ENCODE results near the gene TNN.
"Not testable (repeated sequence)": the region's sequence is repeated elsewhere in the genome, so short reads cannot be mapped to it uniquely, and the experiment has no call there.

The TNN gene

DNA sequence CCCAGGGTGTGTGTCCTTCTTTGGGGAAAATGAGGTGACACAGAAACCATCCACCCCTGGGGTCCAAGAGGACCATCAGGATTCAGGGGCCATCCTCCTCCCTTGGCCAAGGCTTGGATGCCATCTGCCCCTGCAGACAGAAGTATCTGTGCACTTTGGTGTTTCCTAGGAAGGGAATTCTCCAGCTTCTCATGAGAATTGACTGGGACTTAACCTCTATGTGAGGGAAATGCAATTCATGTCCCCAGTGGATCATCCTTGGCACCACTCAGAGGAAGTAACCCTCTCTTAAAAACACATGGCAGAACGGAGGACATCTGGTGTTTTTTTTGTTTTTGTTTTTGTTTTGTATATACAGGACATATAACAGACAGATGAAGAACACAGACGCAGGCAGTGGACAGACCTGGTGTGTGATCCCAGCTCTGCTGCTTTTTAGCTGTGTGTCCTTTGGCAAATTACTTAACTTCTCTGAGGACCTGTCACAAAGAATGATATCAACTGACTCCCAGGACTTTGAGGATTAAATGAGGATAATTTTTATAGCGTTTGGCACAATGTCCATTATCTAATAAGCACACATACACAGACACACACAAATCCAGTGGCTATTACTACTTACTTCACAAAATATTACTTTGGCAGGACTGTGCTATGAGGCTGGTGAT is 3.8 kb downstream of the TNN start:
- DNase-seq = no peak

DNA sequence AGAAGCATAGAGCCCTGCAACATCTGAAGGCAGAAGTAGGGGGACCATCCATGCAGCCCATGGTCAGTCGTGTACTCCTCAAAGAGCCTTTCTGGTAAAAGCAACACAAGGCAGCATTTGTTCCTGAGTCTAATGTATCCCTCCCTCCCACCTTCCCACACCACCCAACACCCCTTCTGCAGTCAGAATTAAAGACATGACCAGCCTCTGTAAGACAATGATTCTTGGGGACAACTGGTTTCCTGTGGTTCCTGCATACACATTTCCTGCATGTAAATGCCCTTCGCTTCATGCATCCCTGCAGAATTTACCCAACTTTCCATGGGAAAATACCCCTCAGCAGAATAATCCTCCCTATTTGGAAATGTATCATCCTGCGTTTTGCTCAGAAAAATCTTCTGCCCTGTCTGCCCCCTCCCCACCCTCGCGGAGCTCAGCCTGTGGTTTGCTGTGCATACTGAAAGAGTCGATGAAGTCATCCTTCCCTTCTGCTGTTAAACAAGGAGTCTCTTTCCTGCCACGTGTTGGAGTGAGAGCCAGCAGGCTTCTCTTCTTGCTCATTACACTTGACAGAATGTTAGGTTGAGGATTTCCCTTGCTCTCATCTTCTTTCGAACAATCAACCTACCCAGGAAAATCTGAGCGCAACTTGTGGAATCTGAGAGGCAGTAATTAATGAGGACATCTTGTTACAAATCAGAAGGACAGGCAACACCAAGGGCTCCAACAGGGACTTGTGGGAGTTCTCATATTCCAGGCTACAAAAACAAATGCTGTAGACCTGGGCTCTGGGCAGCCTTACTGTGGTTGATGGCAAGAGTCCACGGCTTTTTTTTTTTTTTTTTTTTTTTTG is 4.7 kb downstream of the TNN start:
- no peak for DNase-seq

DNA sequence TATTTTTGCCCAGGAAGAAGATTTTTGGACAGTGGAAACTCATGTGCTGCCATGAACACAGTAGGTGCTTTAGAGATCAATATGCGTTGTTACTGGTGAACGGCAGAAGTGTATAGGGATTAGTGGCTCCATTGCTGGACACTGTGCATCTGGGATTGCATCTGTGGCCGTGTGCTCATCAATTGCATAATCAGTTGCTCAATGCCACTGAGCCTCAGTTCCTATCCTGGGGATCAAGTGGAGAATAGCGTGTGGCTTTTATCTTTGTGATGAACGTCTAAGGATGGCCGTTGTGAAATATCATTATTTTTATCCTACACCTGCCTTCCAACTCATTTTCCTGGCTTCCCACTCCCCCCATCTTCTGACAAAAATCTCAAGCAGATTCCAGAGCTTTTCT is 5.4 kb downstream of the TNN start:
- no peak for DNase-seq

DNA sequence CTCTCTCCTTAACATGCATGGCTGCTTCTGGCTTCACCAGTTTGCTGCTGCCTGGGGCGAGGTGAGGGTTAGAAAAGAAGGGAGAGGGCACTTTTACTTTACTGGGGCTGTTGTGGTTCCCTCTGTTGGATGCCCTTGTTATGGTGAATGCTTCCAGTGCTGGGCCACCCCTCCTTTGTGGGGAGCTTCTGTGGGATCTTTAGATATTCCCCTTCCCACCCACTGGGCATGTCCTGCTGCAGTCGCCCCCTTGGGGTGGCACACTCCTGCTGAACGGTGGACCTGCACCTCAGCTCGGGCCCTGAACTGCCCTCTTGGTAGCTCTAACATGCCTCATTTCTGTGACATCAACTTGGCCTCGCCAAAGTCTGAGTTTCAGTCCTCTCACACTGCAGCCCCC is 6.0 kb downstream of the TNN start:
- DNase-seq = no peak

DNA sequence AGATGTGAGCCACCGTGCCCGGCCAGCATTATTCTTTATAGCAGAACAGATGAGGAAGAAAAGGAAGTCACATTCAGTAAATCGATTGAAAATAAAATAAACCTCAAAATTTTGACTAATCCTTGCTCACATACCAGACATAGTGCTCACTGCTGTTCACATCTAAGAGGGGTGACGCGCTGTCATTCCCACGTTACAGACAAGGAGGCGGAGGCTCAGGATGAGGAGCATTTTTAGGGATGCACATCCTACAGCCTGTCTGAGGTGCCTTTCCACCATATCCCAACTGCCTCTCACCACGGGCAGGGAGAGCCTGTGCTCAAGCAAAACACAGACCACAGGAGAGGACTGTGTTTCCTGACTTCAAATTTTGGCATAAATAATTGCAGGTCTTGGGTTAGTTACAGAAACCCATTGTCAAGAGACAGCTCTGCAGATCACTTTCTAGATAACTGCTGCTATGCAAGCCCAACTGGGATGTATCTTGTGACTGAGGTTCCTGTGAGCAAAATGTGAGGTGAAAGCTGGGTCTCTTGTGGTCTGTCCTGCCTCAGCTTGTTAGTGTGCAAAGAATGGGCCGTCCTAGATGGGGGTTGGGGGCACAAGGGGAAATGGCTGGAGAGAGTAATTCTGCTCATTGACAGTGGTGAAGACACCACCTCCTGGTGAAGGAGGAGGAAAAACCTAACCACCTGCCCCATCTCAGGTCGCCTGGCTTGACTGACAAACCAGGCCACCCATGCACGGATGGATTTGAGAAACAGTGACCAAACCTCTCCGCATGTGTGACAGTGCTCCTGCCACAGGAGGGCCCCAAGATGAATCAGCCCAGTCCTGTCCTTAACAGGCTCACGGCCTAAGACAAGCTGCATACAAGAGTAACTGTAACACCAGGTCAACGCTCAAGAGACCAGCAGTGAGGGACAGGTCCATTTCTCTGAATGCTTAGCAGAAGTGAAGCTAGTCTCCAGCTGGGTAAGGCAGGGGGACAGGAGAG is 8.2 kb downstream of the TNN start:
- DNase-seq = no peak

DNA sequence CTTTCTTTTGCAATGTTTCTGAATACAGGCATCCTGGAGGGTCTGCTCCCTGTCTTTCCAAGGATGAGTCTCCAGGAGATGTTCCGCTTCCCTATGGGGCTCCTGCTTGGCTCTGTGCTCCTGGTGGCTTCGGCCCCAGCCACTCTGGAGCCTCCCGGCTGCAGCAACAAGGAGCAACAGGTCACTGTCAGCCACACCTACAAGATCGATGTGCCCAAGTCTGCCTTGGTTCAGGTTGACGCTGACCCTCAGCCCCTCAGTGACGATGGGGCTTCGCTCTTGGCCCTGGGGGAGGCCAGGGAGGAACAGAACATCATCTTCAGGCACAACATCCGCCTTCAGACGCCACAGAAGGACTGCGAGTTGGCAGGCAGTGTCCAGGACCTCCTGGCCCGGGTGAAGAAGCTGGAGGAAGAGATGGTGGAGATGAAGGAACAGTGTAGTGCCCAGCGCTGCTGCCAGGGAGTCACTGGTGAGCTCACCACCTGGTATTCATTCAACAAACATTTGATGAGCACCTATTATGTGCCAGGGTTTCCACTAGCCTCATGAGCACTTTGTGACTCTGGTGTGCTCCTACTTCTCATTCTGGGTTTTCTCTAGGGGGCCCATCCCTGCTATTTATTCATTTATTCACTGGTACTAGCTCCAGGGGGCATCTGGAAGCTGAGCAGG is 9.9 kb downstream of the TNN start:
- no peak for DNase-seq

DNA sequence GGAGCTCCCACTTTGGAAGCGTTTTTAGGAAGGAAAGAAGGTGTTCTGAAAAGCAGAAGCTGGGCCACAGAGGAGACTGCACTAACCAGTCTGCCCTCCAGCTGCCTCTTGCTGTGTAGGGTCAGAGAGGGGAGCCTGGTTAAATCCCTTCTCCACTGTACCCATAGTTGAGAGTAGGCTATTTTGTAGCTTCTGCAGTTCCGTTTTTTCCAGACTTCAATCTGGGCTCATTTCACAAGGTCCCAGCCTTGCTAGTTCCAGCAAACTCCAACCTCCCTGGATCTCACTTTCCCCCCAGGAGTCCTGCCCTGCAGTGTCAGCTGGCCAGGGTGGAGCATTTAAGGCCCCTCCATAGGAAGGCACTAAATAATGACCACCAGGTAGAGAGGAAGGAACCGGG is 11.0 kb downstream of the TNN start:
- DNase-seq = no peak

DNA sequence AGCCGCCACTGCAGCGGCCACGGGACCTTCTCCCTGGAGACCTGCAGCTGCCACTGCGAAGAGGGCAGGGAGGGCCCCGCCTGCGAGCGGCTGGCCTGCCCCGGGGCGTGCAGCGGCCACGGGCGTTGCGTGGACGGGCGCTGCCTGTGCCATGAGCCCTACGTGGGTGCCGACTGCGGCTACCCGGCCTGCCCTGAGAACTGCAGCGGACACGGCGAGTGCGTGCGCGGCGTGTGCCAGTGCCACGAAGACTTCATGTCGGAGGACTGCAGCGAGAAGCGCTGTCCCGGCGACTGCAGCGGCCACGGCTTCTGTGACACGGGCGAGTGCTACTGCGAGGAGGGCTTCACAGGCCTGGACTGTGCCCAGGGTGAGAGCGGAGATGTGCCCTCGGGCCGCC is 11.7 kb downstream of the TNN start:
- no peak for DNase-seq

DNA sequence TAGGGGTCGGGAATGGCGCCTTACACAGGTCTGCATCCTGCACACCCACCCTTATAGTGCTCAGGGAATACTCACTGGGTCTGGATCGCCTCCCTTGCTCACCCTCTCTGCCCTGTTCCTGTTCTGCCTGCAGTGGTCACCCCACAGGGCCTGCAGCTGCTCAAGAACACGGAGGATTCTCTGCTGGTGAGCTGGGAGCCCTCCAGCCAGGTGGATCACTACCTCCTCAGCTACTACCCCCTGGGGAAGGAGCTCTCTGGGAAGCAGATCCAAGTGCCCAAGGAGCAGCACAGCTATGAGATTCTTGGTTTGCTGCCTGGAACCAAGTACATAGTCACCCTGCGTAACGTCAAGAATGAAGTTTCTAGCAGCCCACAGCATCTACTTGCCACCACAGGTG is 12.4 kb downstream of the TNN start:
- DNase-seq = no peak

DNA sequence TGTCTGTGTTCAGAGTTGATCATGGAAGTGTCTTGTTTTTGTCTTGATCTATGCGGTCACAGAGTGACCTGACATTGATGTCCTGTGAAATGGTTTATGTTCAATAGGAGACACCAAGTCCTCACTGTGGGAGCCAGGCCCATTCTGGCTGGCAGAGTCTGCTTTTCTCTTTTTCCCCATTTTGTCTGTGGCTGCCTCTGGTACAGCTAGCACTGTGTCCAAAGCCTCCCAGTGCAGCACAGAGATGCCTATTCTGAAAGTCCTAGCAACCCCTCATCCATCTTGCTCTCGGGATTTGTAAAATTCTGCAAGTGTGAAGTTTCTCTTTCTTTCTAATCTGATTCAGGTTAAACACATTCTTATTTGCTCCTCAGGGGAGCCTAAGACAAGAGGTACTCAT is 14.3 kb downstream of the TNN start:
- no peak for DNase-seq

DNA sequence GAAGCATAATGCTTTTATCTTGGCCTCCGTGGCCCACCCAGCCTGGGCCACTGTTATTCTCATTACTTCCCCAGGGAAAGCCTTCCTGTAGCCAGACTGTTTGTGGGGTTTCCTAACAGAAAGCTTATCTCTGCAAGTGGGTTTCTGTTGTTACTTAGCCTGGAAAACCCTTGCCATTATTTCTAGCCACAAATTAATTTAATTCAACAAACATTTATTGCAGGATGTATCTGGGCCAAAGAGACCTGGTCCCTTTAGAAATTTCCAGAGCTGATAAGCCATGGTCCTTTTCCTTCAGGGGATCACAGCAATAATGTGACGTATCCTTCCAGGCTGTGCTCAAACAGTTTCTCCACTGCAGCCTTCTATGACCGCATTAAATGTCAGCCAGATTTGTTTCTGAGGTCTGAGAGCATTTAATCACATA is 20.9 kb downstream of the TNN start:
- DNase-seq = no peak

DNA sequence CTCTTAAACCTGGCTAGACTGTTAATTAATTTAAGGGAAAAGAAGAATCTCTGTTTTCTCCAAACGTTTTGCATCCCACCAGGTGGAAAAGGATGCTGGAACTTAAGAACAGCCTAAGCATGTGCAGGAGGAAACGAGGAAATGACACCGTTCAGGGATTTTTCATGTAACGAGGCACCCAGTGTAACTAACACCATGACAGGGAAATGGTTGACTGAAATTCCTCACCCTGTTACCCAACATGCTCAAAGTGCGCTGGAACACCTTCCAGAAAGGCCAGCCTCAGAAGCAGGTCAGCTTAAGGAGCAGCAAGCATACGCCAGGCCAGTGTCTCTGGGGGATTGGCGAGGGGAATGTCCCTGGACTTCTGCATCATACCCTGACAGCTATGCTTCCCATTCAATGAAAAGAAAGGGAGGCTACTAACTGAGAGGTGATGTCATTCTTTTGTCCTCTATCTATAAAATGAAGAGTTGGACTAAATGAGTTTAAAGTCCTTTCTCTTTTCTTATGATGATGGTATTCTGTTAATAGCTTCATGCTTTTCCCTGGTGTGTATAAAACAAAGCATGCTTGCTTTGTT is 21.6 kb downstream of the TNN start:
- no peak for DNase-seq

DNA sequence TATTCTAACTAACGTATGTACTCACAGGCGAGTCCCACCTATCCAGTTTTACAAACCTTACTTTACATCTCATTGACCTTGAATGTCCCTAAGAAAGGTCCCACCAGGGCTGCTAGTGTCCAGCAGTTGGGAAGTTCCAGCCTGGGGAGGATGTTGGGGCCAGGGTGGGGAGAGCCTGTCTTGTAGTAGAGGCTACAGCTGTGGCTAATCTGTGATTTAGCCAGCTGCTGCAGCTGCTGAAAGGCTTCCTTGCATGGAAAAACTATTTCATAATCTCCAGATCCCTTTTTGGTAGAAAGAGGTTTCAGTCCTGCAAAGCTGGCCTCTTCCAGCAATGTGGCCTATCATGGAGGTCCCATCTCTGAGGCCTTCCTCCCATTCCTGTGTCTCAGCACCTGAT is 23.1 kb downstream of the TNN start:
- no peak for DNase-seq

DNA sequence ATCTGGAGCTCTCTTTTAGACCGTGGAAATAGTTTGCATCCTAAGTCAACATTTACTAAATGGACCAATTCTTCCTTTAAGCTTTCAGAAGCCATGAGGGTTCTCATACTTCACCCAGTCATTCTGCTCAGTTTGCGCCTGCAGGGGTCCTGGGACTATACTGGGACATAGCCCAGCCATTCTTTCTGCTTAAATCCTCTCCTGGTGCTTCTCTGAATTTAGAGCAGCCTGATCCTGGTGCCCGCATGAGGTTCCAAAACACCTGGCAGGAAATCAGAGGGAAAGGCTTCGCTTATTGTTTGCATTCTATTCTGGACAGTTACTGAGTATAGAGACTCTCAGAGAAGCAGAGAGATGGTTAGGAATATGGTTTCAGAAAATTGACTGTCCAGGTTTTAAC is 27.0 kb downstream of the TNN start:
- DNase-seq = no peak

DNA sequence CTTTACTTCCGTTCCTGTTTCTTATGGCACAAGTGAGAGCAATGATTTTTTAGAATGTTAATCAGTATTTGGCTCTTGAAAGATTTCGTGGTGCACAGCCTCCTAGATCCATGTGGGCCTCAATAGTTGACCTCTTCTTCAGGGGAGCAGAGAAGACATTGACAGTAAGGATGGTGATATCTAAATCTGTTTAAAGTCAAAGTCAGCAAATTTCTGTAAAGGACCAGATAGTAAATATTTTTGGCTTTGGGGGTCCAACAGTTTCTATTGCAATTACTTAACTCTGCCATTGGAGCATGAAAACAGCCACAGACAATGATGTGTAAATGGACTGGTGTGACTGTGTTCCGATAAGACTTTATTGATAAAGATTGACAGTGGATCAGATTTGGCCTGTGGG is 27.4 kb downstream of the TNN start:
- no peak for DNase-seq

DNA sequence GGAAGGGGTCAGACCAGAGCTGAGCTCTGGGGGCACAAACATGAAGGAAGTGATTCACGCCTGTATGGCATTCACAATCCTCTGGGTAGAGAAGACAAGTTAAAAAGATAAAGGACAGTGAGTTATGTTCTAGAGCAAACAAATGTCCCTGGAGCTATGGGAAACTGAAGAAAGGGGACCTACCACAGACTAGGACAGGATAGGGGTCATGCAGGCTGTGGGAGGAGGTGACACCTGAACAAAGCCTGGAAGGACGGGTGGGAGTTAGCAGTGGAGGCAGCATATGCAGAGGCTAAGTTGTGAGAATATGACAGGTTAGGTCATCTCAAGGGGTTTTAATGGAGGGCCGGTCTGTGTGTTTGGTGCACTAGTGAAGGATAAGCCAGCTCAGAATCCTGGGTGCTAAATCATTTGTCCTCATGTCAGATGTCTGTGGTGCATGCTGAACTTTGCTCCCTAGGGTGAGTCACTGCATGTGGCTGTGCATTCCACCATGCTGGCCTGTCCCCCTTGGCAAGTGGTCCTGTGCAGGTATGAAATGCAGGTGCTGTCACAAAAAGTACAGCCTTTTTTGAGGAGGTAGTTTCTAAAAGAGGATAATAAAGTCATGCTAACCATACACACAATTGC is 28.5 kb downstream of the TNN start:
- no peak for DNase-seq

DNA sequence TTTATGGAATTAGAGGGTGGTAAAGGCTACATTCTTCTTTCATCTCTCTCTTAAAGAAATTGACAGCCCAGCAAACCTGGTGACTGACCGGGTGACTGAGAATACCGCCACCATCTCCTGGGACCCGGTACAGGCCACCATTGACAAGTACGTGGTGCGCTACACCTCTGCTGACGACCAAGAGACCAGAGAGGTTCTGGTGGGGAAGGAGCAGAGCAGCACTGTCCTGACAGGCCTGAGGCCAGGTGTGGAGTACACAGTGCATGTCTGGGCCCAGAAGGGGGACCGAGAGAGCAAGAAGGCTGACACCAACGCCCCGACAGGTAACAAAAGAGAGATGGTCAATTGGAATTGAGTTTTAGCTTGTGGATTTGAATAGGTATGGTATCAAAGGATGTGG is 29.7 kb downstream of the TNN start:
- DNase-seq = no peak

DNA sequence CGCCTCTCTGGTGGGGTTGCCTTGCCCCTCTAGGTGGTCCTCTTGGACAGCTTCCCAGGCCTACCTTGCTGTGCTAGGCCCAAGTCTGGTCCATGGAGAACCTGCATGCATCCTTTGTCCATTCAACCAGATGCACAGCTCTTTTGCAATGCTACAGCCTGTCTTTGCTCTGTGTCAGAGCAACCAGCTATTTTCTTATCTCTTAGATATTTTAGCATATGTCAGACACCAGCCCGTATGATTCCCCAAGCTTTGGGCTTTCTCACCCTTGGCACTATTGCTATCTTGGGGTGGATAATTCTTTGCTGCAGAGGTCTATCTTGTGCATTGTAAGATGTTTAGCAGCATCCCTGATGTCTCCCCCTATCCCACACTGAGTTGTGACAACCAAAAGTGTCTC is 32.3 kb downstream of the TNN start:
- no peak for DNase-seq

DNA sequence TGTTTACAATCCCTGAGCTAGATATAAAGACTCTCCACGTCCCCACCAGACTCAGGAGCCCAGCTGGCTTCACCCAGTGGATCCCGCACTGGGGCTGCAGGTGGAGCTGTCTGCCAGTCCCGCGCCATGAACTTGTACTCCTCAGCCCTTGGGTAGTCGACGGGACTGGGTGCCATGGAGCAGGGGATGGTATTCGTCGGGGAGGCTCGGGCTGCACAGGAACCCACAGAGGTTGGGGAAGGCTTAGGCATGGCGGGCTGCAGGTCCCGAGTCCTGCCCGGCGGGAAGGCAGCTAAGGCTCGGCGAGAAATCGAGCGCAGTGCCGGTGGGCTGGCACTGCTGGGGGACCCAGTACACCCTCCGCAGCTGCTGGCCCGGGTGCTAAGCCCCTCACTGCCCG is 34.5 kb downstream of the TNN start:
- not testable (repeated sequence) for DNase-seq

DNA sequence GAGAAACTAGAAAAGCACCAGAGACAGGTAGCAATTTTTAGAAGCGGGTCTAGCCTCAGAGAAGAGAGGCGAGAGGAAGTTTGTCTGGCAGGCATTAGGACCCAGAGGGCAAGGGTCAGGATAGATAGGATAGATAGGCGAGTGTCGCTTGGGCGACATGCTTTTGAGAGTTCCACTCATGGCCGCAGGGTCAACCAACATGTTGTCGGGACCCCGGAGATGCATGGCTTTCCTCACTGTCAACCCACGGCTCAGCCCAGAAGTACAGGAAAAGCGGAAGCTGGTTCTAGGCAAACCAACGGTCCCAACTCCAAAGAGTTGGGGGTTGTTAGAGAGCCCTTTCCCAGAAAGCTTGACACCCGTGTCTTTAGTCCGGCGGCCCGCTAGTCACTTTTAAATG is 38.9 kb downstream of the TNN start:
- DNase-seq = not testable (repeated sequence)

DNA sequence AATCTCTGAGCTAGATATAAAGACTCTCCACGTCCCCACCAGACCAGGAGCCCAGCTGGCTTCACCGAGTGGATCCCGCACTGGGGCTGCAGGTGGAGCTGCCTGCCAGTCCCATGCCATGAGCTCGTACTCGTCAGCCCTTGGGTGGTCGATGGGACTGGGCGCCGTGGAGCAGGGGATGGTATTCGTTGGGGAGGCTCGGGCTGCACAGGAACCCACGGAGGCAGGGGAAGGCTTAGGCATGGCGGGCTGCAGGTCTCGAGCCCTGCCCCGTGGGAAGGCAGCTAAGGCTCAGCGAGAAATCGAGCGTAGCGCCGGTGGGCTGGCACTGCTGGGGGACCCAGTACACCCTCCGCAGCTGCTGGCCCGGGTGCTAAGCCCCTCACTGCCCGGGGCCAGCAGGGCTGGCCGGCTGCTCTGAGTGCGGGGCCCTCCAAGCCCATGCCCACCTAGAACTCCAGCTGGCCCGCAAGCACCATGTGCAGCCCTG is 40.7 kb downstream of the TNN start:
- DNase-seq = not testable (repeated sequence)

DNA sequence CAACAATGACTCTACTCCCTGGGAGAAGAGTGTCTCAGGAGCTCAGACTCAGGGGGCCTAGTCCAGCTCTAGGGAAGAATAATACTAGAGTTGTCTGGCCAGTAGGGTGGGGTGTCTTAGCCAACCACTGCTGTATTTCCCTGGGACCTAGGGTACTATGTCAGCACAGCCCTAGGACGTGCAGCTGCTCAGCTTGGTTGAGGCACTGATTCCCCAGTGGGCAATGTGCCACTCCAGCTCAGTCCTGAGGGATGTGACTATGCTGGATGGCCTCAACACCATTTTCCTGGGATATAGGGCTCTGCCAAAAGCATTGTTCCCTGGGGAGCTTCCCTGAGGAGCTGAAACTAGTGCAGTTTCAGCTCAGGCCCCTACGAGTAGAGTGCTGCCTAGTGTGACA is 47.4 kb downstream of the TNN start:
- DNase-seq = no peak

All from central memory CD4-positive, alpha-beta T cell (primary cell).